HG03460 (cell line): Measurements from ENCODE around the gene CNRIP1.
A peak's percentile ranks its signal among the peaks of the same experiment; 100 is the strongest.

Experiments used
- ATAC-seq: cut with Tn5 transposase; IDR thresholded peaks from one replicate; pipeline ENCODE4 v1.9.1; 2021; ENCODE audit not compliant: unreplicated experiment

The CNRIP1 gene

DNA sequence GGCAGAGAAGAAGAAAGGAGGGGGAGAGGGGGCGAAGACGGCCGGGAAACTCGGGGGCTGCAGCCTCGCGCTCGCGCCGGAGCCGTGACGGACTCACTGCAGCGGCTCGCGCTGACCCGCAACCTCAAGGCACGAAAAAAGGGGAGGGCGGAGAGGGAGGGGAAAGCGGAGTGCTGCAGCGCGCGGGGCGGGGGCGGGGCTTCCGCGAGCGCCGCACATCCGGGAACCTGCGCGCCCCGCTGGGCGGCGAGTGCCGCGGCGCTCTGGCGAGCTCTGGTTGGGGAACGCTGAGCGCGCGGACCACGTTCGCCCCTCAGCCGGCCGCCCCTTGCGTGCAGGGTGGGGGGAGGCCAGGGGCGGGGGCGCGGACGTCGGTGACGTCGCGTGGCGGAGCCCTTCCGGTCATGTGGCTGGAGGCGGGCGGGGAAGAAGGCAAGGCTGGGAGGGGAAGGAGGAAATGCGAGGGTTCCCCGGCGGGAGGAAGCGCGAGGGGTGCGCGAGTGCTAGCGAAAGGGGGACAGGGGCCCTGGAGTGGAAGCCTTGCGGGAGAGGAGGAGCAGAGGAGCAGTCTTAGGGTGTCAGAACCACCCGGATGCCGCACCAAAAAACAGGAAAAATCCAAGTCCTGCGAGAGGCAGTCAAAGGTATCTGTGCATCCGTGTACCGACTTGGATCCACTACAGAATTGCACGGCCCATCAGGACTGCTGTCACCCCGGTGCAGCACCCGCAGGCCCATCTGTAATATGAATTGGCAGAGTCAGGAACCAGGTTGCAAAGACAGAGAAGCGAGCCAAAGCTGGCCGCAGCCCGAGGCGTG, 67.1 kb downstream of the CNRIP1 start, which contains the start of gene PPP3R1:
PPP3R1 (minus strand) TSS at position 133 of the 819 bp plus-strand sequence. CDS start 405 bp downstream, outside the sequence.
- ATAC-seq: peak; percentile 76

DNA sequence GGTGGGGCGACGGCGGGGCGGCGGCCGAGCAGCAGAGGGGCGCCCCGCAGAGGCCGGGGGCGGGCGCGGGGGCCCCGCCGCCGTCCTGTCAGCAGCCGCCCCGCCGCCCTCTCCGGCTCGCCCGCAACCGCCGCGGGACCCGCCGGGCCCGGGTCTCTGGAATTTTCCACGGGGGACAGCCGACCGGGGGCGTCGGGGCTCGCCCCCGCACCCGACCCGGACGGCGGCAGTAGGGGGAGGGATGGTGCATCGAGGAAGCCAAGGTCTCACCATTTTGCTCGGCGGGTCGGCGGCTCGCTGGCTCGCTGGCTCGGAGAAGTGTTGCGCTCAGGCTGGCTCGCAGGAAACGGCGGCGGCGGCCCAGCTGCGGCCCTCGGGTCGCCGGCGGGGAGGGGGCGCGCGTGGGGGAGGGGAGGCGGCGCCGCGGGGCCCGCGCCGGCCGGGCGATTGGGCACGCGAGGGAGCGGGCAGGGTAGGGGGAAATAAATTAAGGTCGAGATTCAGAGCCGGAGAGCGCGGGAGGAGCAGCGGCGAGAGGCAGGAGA, 67.8 kb downstream of the CNRIP1 start:
- ATAC-seq: peak; percentile 9

DNA sequence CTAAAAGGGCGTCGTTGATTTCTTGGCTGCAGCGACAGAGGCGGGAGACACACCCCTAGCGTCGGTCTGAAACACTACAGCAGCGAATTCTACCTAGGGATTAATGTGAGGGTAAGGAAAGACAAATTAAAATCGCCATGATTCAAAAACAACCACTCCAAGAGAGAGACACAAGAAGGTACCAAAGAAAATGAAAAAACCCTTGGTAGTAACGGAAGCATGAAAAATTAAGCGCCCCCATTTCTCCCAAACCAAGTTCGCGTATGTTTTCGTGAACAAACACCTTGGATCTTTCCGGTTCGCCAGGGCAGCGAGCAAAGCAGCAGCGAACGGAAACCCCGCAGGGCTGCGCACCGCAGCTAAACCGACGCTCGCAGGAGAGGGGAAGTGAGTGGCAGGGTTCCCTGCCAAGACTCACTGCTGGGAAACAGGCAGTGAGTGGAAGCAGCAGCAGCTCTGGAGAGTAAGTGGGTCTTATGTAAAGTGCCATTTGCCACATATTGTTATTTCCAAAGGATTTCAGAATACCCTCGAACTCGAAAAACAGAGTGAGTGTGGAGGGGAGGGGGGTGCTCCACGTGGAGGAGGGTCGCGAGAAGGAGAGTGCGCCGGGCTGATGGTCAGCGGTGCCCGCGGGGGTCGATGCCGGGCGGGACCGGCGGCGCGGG, 68.4 kb downstream of the CNRIP1 start:
- peak; percentile 53 for ATAC-seq

DNA sequence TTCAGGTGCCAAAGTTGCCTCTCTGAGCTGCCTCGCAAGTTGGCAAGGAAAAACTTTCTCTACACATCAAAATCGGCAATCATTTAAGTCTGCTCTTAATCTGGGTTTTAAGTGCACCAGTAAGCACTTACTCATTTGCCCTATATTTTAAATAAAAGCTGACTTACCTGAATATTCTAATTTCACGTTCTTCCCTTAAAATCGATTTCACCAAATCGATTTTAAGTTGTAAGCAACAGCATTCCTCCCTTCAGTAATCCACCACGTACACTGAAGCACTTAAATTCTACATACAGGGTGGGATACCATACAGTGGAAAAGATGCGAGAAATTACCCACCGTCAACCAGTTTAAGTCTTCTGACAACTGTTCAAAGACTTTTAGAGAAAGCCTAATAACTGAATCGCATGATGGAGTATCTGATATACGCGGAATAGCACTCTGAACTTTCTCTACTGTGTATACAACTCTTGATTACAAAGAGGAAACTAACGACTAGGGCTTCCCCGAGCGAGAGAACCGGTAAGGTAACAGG, 69.0 kb downstream of the CNRIP1 start:
- no peak for ATAC-seq

DNA sequence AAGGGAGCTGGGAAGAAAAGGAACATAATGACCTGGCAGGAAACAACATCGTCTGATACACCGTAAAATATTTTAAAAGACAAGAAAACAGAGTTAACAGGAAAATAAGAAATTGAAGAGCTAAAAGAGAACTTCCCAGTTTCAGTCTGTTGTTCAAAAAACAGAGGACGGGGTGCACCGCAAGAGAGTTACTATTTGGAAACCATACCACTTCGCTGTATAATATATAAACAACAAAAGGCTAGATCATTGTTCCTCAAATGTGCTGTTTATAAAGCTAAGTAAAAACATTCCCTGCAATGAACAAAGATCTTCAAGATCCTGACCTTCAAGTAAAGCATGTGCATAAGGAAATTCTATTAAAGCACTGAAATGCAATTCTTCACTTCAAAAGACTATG, 69.6 kb downstream of the CNRIP1 start:
- ATAC-seq: no peak

DNA sequence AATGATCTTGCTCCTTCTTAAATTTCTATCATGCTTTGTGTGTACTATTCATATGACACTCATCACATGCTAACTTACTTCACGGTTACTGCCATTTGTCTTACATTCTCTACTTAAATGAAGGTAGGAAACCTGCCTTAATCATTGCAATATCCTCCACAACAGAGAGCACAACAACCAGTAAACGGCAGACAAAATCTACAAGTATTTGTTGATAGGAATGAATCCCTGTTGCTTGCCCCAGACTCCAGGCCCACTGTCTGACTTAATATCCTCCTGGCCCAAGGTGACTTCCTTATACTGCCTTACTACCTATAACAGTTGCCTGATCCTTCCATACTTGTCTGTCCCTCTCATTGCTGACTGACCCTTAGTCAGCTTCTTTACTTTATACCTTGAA, 70.9 kb downstream of the CNRIP1 start:
- no peak for ATAC-seq

DNA sequence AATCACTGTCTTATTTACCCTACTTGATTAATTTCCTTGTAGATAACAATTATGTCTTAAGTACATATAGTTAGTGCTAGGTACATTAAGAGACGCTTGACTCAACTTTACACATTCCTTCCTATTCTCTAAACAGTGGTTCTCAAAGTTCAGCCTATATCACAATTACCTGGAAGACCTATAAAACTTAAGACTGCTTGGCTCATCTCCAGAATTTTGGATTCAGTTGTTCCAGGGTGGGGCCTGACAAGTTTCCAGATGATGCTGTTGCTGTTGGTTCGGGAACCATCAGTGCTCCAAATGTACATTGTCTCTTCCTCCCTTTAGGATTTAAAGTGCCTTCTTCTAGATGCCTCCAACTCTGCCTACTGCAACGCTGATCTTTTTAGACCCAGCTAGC, 71.4 kb downstream of the CNRIP1 start:
- no peak for ATAC-seq

DNA sequence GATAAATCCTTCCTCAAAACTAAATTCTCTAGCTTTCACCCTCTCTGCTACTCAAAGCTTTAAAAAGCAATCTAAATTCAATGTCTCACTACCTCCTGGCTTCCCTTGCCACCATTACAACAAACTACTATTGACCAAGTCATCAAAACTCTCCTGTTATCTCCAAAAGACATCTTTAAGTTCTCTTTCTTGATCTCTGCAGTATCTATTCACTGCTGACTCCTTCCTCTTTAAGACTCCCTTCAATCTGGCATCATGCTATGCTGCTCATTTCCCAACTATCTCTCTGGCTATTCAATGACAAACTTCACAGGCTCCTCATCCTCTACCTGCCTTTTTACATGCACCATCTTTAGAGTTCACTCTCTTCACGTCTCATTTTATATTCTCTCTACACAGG, 73.4 kb downstream of the CNRIP1 start:
- ATAC-seq: no peak

DNA sequence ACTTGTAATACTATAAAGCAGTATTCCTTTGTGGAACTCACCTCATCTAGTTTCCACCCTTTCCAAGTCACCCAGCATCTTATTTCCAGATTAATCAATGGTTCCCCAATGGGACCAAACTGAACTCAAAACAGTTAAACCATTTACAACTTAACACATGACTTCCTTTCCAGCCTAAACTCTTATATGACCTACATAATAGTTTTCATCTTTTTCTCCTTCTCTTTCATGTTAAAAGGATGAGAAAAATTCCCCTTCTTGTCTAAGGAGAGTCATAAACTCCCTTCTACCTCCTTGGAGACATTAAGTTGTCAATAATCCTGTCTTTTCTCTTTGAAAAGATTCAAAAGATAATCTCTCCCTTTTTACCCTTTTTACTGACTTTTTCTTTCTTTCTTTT, 74.1 kb downstream of the CNRIP1 start:
- ATAC-seq: no peak

DNA sequence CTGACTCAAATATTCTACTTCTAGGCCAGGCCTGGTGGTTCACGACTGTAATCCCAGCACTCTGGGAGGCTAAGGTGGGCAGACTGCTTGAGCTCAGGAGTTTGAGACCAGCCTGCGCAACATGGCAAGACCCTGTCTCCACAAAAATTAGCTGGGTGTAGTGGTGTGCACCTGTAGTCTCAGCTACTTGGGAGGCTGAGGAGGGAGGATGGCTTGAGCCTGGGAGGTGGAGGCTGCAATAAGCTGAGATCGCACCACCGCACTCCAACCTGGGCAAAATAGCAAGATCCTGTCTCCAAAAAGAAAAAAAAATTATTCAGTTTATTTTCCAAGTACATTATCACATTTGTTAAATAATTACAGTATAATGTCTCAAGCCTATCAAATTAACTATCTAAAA, 74.7 kb downstream of the CNRIP1 start:
- ATAC-seq: no peak

DNA sequence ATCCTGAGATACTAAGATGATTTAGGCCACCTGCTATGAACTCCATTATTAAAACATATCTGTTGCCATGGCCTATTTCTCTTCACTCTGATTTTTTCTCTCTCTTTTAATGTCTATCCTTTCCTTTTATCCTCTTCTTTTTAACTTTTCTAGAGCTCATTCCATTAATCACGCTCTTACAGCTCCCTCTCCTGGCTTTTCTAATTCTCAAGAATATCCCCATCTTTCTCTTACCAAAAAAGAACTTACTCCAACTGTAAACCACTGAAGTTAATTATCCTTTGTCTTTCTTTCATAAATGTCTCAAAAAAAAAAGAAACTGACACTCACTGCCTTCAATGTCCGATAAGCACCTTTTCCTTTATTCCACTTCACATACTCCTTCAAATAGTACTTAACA, 75.3 kb downstream of the CNRIP1 start:
- no peak for ATAC-seq
